Brain pericyte (primary cell): Measurements from ENCODE around the gene NPTXR.

Experiments used
- DNase-seq: peaks from one replicate; pipeline ENCODE4 v3.0.0-alpha.2; 2012; ENCODE audit warnings: low read depth, low spot score

NPTXR gene

DNA sequence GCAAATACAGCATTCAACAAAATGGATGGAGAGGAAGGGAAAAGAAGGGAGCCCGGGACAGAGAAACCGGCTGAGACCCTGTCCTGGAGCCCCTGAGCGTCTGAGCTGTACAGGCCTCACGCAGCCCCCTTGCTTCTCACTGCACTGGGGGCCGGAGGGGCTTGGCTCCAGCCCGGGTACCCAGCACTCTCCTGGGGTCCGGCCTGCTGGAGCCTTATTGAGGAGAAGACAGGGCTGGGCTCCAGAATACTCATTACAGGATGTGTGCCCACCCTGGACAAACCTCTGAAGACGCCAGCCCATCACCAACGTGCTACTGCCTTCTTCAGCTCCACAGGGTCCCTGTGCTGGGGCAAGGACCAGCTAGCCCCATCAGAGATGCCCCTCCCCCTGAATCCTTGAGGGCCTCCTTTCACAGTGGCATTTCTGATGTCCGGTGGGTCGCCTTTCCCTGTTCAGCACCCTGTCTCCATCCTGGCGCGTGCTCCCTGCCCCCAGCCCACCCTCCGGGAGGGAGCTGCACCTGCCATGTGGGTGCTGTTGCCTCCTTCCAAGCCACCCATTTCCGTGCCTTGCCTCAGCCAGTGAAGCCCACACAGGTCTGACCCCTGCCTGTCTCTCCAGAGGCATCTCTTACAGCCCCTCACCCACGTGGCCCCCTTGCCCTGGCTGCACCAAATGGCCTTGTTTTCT is 73.4 kb downstream of the NPTXR start:
- DNase-seq: no peak
